ENCODE measurements around the gene PEAR1. TPM values are rescaled to one million over a fixed set of nuclear protein-coding genes. Genes with fewer than 3 reads are reported as not detected.

PEAR1 gene
- total RNA-seq, 1 donor from 2014 or later = 11.5 TPM

GRCh38 chr1:156885880-156886355 is 7.6 kb upstream of the PEAR1 start:
- intact Hi-C loops (cut with DNase I) = no loop called here
- TF ChIP-seq POLR2A (IDR thresholded peaks at IDR 0.05) = no peak
- no peak for TF ChIP-seq CTCF (IDR thresholded peaks at IDR 0.05)
- no peak for TF ChIP-seq POLR2AphosphoS5 (IDR thresholded peaks at IDR 0.05; ENCODE audit: insufficient read depth in 1 of 2, low read depth in 1 of 2)
- DNase-seq (ENCODE audit: extremely low spot score in 2 of 2) = no peak
- no peaks in the 10 kb centered on the region for H3K9me3 ChIP-seq
- H3K4me1 ChIP-seq = no peaks in the 10 kb centered on the region
- H3K27me3 ChIP-seq = no peaks in the 10 kb centered on the region
- no peak overlapping the region for H3K4me3 ChIP-seq
- H3K27ac ChIP-seq = no peak overlapping the region
- no peaks in the 10 kb centered on the region for H3K36me3 ChIP-seq

GRCh38 chr1:156886583-156887281 is 6.8 kb upstream of the PEAR1 start:
- TF ChIP-seq CTCF (IDR thresholded peaks at IDR 0.05) = no peak
- TF ChIP-seq POLR2AphosphoS5 (IDR thresholded peaks at IDR 0.05; ENCODE audit: insufficient read depth in 1 of 2, low read depth in 1 of 2) = no peak
- no peak overlapping the region for H3K4me3 ChIP-seq
- no peaks in the 10 kb centered on the region for H3K36me3 ChIP-seq
- H3K9me3 ChIP-seq = no peaks in the 10 kb centered on the region
- H3K27ac ChIP-seq = no peak overlapping the region
- no peak for DNase-seq (ENCODE audit: extremely low spot score in 2 of 2)
- intact Hi-C loops (cut with DNase I) = no loop called here
- no peaks in the 10 kb centered on the region for H3K4me1 ChIP-seq
- no peaks in the 10 kb centered on the region for H3K27me3 ChIP-seq

- TF ChIP-seq POLR2AphosphoS5 (IDR thresholded peaks at IDR 0.05; ENCODE audit: insufficient read depth in 1 of 2, low read depth in 1 of 2) (no peak), CTCF (IDR thresholded peaks at IDR 0.05) (no peak), POLR2A (IDR thresholded peaks at IDR 0.05) (no peak)
- no peaks in the 10 kb centered on the region for H3K27me3 ChIP-seq
- intact Hi-C loops (cut with DNase I) = no loop called here
- H3K4me1 ChIP-seq = no peaks in the 10 kb centered on the region
- no peak overlapping the region for H3K27ac ChIP-seq
- no peaks in the 10 kb centered on the region for H3K9me3 ChIP-seq
- no peak overlapping the region for H3K4me3 ChIP-seq
- H3K36me3 ChIP-seq = no peaks in the 10 kb centered on the region
- no peak for DNase-seq (ENCODE audit: extremely low spot score in 2 of 2)
Observed at GRCh38 chr1:156887317-156887716, 6.2 kb upstream of the PEAR1 start.

DNA sequence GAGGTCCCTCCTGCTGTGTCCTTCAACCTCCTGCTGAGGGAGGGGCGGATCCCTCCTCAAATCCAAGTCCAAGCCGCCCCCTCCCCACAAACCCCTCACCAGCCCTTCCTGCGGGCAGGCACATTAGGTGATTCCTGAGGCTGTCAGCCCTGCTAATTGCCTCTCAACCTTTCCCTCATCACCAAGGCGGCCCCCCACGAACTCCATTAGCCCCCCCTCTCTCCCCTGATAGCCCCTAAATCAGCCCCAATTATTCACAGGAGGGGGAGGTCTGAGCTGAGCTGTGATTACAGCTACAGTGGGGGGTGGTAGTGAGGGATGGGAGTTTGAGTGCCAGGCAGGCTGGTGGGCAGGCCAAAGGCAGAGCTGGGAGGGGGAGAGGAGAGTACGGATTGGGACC is 5.8 kb upstream of the PEAR1 start:
- DNase-seq (ENCODE audit: extremely low spot score in 2 of 2) = no peak
- Histone ChIP-seq H3K9me3 (no peaks in the 10 kb centered on the region), H3K4me1 (peaks cover 3% of the 10 kb centered on the region), H3K4me3 (no peak overlapping the region), H3K27ac (no peak overlapping the region), H3K36me3 (no peaks in the 10 kb centered on the region), H3K27me3 (no peaks in the 10 kb centered on the region)
- intact Hi-C loops (cut with DNase I) = no loop called here
- no peak for TF ChIP-seq POLR2A (IDR thresholded peaks at IDR 0.05)
- TF ChIP-seq CTCF (IDR thresholded peaks at IDR 0.05) = no peak
- TF ChIP-seq POLR2AphosphoS5 (IDR thresholded peaks at IDR 0.05; ENCODE audit: insufficient read depth in 1 of 2, low read depth in 1 of 2) = no peak

- DNase-seq (ENCODE audit: extremely low spot score in 2 of 2) = no peak
- Histone ChIP-seq H3K9me3 (no peaks in the 10 kb centered on the region), H3K4me3 (no peak overlapping the region), H3K27ac (no peak overlapping the region), H3K4me1 (peaks cover 12% of the 10 kb centered on the region), H3K27me3 (no peaks in the 10 kb centered on the region), H3K36me3 (no peaks in the 10 kb centered on the region)
- TF ChIP-seq POLR2A (IDR thresholded peaks at IDR 0.05) = no peak
- peak; percentile 56 to 87 (median 75) for TF ChIP-seq CTCF (IDR thresholded peaks at IDR 0.05)
- intact Hi-C loops (cut with DNase I) = no loop called here
Observed at GRCh38 chr1:156889802-156890580, 3.5 kb upstream of the PEAR1 start.
